GM23338 (cell line): ENCODE data around the gene KIF20B. TPM values are rescaled to one million over a fixed set of nuclear protein-coding genes. Genes with fewer than 3 reads are reported as not detected.

Experiments
- ATAC-seq: fragments of 200-7000 bp; cut with Tn5 transposase; 3 replicates; pipeline ENCODE4 v1.9.1; 2020
- DNase-seq: peaks from one replicate; pipeline ENCODE4 v3.0.0-alpha.2; 2015; ENCODE audit warnings: low spot score
- H2AFZ ChIP-seq: fragments of 200-600 bp; sonication (generic); 2 replicates; pipeline ENCODE4 v1.8.0; 2016; ENCODE audit warnings: antibody characterized with exemption, mild to moderate bottlenecking, moderate library complexity
- H3F3A ChIP-seq: fragments of 200-600 bp; sonication (generic); replicated peaks from 2 replicates; pipeline ENCODE4 v1.8.0; 2017; ENCODE audit warnings: antibody characterized with exemption, mixed run types, low read depth
- H3K27ac ChIP-seq: fragments of 200-600 bp; sonication (generic); 2 replicates; pipeline ENCODE4 v1.6.1; 2016; ENCODE audit warnings: low read depth
- H3K27me3 ChIP-seq: fragments of 200-600 bp; sonication (generic); 2 replicates; pipeline ENCODE4 v1.8.0; 2016; ENCODE audit warnings: mild to moderate bottlenecking, mixed run types, moderate library complexity; ENCODE audit not compliant: insufficient read depth
- H3K36me3 ChIP-seq: fragments of 200-600 bp; sonication (generic); 2 replicates; pipeline ENCODE4 v1.8.0; 2016; ENCODE audit warnings: mild to moderate bottlenecking; ENCODE audit not compliant: insufficient read depth
- H3K4me1 ChIP-seq: fragments of 200-600 bp; sonication (generic); 2 replicates; pipeline ENCODE4 v1.8.0; 2016; ENCODE audit warnings: mild to moderate bottlenecking, moderate library complexity; ENCODE audit not compliant: insufficient read depth
- H3K4me2 ChIP-seq: fragments of 200-600 bp; sonication (generic); 2 replicates; pipeline ENCODE4 v1.7.1; 2017; ENCODE audit warnings: mixed run types
- H3K4me3 ChIP-seq: fragments of 200-600 bp; sonication (generic); 2 replicates; pipeline ENCODE4 v1.6.1; 2016; ENCODE audit warnings: mixed run types
- H3K79me2 ChIP-seq: fragments of 200-600 bp; sonication (generic); replicated peaks from 2 replicates; pipeline ENCODE4 v1.8.0; 2017; ENCODE audit warnings: mild to moderate bottlenecking; ENCODE audit not compliant: insufficient read depth
- H3K9me2 ChIP-seq: fragments of 200-600 bp; sonication (generic); 2 replicates; pipeline ENCODE4 v1.8.0; 2017; ENCODE audit not compliant: insufficient read depth
- H4K20me1 ChIP-seq: fragments of 200-600 bp; sonication (generic); replicated peaks from 2 replicates; pipeline ENCODE4 v1.8.0; 2017; ENCODE audit warnings: mild to moderate bottlenecking; ENCODE audit not compliant: insufficient read depth
- H3K27ac Mint-ChIP-seq: 2 replicates; pipeline ENCODE4 v1.8.0; 2020; ENCODE audit warnings: inconsistent platforms, mild to moderate bottlenecking, moderate library complexity, mixed read lengths
- H3K27me3 Mint-ChIP-seq: 3 replicates; pipeline ENCODE4 v1.8.0; 2022; ENCODE audit warnings: low read depth, mild to moderate bottlenecking, moderate library complexity, mixed read lengths, inconsistent platforms; ENCODE audit not compliant: insufficient read depth, poor library complexity
- H3K36me3 Mint-ChIP-seq: 3 replicates; pipeline ENCODE4 v1.8.0; 2021; ENCODE audit warnings: low read depth, mild to moderate bottlenecking, inconsistent platforms, moderate library complexity, mixed read lengths
- H3K4me1 Mint-ChIP-seq: 3 replicates; pipeline ENCODE4 v1.8.0; 2020; ENCODE audit warnings: mild to moderate bottlenecking, inconsistent platforms, mixed read lengths
- H3K4me3 Mint-ChIP-seq: 3 replicates; pipeline ENCODE4 v1.8.0; 2021; ENCODE audit warnings: moderate library complexity, mild to moderate bottlenecking, inconsistent platforms, mixed read lengths
- H3K9me3 Mint-ChIP-seq: 3 replicates; pipeline ENCODE4 v1.8.0; 2020; ENCODE audit warnings: moderate library complexity, mild to moderate bottlenecking, inconsistent platforms, mixed read lengths
- CREB1 ChIP-seq: fragments of 250-450 bp; sonication (Bioruptor Pico); IDR thresholded peaks from 2 replicates; pipeline ENCODE4 v1.5.0; 2020; ENCODE audit warnings: low read depth, mild to moderate bottlenecking, moderate library complexity
- ETS1 ChIP-seq: IDR thresholded peaks from 2 replicates; pipeline ENCODE4 v1.6.1; 2016; ENCODE audit warnings: antibody characterized with exemption
- EZH2 ChIP-seq: fragments of 200-600 bp; sonication (generic); IDR thresholded peaks from one replicate; pipeline ENCODE4 v1.8.0; 2017; ENCODE audit warnings: antibody characterized with exemption, mild to moderate bottlenecking, low read depth; ENCODE audit not compliant: unreplicated experiment
- EZH2phosphoT487 ChIP-seq: fragments of 200-600 bp; sonication (generic); IDR thresholded peaks from one replicate; pipeline ENCODE4 v1.8.1; 2018; ENCODE audit warnings: antibody characterized with exemption; ENCODE audit not compliant: unreplicated experiment
- NANOG ChIP-seq: IDR thresholded peaks from 2 replicates; pipeline ENCODE4 v1.6.1; 2016; ENCODE audit warnings: antibody characterized with exemption, borderline replicate concordance
- POLR2AphosphoS5 ChIP-seq: IDR thresholded peaks from 2 replicates; pipeline ENCODE4 v1.6.1; 2016; ENCODE audit warnings: antibody characterized with exemption, low read depth
- REST ChIP-seq: IDR thresholded peaks from one replicate; pipeline ENCODE4 v1.6.1; 2018; ENCODE audit warnings: antibody characterized with exemption; ENCODE audit not compliant: unreplicated experiment
- STAT1 ChIP-seq: IDR thresholded peaks from one replicate; pipeline ENCODE4 v1.6.1; 2016; ENCODE audit warnings: antibody characterized with exemption; ENCODE audit not compliant: unreplicated experiment
- ZNF114 ChIP-seq: fragments of 250-450 bp; sonication (Bioruptor Pico); IDR thresholded peaks from 2 replicates; pipeline ENCODE4 v1.5.0; 2020; ENCODE audit warnings: mild to moderate bottlenecking, moderate library complexity
- ZNF331 ChIP-seq: fragments of 250-450 bp; sonication (Bioruptor Pico); IDR thresholded peaks from 2 replicates; pipeline ENCODE4 v1.5.0; 2020; ENCODE audit warnings: low read depth, mild to moderate bottlenecking, moderate library complexity
- polyA plus RNA-seq: library from polyadenylated mRNA; unstranded; fragments of >200 nt; fragmentation: Nextera tagmentation; extraction: Ambion mirVana; gene quantifications from 2 replicates; pipeline ENCODE4 v1.2.1, GENCODE V29; 2016
- total RNA-seq: library from RNA; depleted of rRNA; stranded (reverse); fragments of >200 nt; shearing (Covaris generic); gene quantifications from 2 replicates; pipeline ENCODE4 v1.2.3, GENCODE V29; 2014
- TF ChIP-seq, protein P1 (sequence below): fragments of 250-450 bp; sonication (Bioruptor Pico); IDR thresholded peaks from 2 replicates; pipeline ENCODE4 v1.5.0; 2020; ENCODE audit warnings: mild to moderate bottlenecking, moderate library complexity

Gene KIF20B
- total and polyA plus RNA-seq, 2 experiments from 2014 or later, result 42.7 to 111 TPM

GRCh38 chr10:89693176-89693575 lies 8.2 kb upstream of the KIF20B start (continued):
- TF ChIP-seq CREB1 (no peak), STAT1 (no peak), NANOG (no peak), EZH2 (no peak), ETS1 (no peak)

DNA sequence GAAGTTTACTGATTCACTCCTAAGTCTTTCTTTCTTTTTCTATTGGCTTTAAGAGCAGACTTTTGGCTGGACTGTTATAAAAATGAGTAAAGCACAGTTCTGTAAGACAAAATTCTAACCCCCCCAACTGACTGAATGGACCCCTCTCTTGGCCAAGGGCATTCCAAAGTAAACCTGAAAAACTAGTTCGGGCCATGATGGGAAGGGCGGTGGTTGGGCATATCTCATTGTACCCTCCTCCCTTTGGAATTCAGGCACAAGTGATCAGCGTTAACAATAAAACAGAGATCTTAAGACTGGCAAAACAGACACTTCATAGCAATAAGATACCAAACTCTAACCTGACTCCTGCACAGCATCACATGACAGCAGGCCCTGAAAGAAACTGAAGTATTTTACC lies 6.1 kb upstream of the KIF20B start:
- peaks cover 3% of the 10 kb centered on the region; the same call in 1 of the 3 replicates for H3K36me3 Mint-ChIP-seq
- H3K4me3 ChIP-seq, result no peak overlapping the region
- no peaks in the 10 kb centered on the region for H3K27me3 ChIP-seq
- no peak overlapping the region for H3K27ac ChIP-seq
- H3K36me3 ChIP-seq, result no peaks in the 10 kb centered on the region
- peaks cover 4% of the 10 kb centered on the region for H3K27me3 Mint-ChIP-seq
- no peak overlapping the region for H2AFZ ChIP-seq
- no peaks in the 10 kb centered on the region for H3K79me2 ChIP-seq
- peaks cover 21% of the 10 kb centered on the region for H3K4me1 Mint-ChIP-seq
- no peak overlapping the region; the same call in 1 of the 2 replicates for H3K27ac Mint-ChIP-seq
- H3K9me2 ChIP-seq, result no peaks in the 10 kb centered on the region
- H3K9me3 Mint-ChIP-seq, result no peaks in the 10 kb centered on the region
- H4K20me1 ChIP-seq, result no peaks in the 10 kb centered on the region
- H3F3A ChIP-seq, result no peaks in the 10 kb centered on the region
- no peak for TF ChIP-seq ZNF114
- no peak for TF ChIP-seq ZNF331 (CRISPR knock-in tag)
- no peak for TF ChIP-seq POLR2AphosphoS5
- TF ChIP-seq, protein P1, sequence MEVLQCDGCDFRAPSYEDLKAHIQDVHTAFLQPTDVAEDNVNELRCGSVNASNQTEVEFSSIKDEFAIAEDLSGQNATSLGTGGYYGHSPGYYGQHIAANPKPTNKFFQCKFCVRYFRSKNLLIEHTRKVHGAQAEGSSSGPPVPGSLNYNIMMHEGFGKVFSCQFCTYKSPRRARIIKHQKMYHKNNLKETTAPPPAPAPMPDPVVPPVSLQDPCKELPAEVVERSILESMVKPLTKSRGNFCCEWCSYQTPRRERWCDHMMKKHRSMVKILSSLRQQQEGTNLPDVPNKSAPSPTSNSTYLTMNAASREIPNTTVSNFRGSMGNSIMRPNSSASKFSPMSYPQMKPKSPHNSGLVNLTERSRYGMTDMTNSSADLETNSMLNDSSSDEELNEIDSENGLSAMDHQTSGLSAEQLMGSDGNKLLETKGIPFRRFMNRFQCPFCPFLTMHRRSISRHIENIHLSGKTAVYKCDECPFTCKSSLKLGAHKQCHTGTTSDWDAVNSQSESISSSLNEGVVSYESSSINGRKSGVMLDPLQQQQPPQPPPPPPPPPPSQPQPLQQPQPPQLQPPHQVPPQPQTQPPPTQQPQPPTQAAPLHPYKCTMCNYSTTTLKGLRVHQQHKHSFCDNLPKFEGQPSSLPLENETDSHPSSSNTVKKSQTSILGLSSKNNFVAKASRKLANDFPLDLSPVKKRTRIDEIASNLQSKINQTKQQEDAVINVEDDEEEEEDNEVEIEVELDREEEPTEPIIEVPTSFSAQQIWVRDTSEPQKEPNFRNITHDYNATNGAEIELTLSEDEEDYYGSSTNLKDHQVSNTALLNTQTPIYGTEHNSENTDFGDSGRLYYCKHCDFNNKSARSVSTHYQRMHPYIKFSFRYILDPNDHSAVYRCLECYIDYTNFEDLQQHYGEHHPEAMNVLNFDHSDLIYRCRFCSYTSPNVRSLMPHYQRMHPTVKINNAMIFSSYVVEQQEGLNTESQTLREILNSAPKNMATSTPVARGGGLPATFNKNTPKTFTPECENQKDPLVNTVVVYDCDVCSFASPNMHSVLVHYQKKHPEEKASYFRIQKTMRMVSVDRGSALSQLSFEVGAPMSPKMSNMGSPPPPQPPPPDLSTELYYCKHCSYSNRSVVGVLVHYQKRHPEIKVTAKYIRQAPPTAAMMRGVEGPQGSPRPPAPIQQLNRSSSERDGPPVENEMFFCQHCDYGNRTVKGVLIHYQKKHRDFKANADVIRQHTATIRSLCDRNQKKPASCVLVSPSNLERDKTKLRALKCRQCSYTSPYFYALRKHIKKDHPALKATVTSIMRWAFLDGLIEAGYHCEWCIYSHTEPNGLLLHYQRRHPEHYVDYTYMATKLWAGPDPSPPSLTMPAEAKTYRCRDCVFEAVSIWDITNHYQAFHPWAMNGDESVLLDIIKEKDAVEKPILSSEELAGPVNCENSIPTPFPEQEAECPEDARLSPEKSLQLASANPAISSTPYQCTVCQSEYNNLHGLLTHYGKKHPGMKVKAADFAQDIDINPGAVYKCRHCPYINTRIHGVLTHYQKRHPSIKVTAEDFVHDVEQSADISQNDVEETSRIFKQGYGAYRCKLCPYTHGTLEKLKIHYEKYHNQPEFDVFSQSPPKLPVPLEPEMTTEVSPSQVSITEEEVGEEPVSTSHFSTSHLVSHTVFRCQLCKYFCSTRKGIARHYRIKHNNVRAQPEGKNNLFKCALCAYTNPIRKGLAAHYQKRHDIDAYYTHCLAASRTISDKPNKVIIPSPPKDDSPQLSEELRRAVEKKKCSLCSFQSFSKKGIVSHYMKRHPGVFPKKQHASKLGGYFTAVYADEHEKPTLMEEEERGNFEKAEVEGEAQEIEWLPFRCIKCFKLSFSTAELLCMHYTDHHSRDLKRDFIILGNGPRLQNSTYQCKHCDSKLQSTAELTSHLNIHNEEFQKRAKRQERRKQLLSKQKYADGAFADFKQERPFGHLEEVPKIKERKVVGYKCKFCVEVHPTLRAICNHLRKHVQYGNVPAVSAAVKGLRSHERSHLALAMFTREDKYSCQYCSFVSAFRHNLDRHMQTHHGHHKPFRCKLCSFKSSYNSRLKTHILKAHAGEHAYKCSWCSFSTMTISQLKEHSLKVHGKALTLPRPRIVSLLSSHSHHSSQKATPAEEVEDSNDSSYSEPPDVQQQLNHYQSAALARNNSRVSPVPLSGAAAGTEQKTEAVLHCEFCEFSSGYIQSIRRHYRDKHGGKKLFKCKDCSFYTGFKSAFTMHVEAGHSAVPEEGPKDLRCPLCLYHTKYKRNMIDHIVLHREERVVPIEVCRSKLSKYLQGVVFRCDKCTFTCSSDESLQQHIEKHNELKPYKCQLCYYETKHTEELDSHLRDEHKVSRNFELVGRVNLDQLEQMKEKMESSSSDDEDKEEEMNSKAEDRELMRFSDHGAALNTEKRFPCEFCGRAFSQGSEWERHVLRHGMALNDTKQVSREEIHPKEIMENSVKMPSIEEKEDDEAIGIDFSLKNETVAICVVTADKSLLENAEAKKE, result no peak
- no peak for TF ChIP-seq EZH2phosphoT487
- TF ChIP-seq REST, result no peak
- H3K4me3 Mint-ChIP-seq, result no peak overlapping the region
- H3K4me1 ChIP-seq, result peaks cover 7% of the 10 kb centered on the region; the same call in 1 of the 2 replicates
- ATAC-seq (peak; percentile 32; the same call in 2 of the 3 replicates), DNase-seq (peak; percentile 50)
- H3K4me2 ChIP-seq, result 0 out of 2 replicates have a peak overlapping the region, but pooled peaks have one; percentile 58
